OCI-LY7 (cell line): ENCODE data around the gene BTN1A1. TPM values are rescaled to one million over a fixed set of nuclear protein-coding genes. Genes with fewer than 3 reads are reported as not detected.

Experiments
- BruUV-seq: library from RNA; stranded (reverse); fragments of 400-500 nt; replicated peaks from 2 replicates; lab custom pipeline; 2021; lab: Mats Ljungman, UMichigan
- CTCF ChIA-PET: fragments of 300-600 bp; sonication (Branson Sonifier 250); formaldehyde crosslinking; loops from one replicate; lab custom pipeline; 2022; ENCODE audit warnings: antibody characterized with exemption; ENCODE audit not compliant: unreplicated experiment; lab: Charles Lee
- POLR2A ChIA-PET: fragments of 300-600 bp; sonication (Branson Sonifier 250); formaldehyde crosslinking; loops from one replicate; lab custom pipeline; 2022; ENCODE audit warnings: antibody characterized with exemption; lab: Charles Lee
- DNase-seq: peaks from one replicate; pipeline ENCODE4 v3.0.0-alpha.2; 2015; ENCODE audit warnings: low spot score
- H2AFZ ChIP-seq: fragments of 200-600 bp; sonication (generic), shearing (Covaris generic); 2 replicates; pipeline ENCODE4 v1.6.1; 2014; ENCODE audit warnings: mild to moderate bottlenecking, antibody characterized with exemption, low read length, moderate library complexity
- H3K27ac ChIP-seq: fragments of 200-600 bp; sonication (generic); 2 replicates; pipeline ENCODE4 v1.5.1; 2014; ENCODE audit warnings: mixed run types, low read depth, mild to moderate bottlenecking, moderate library complexity, low read length, inconsistent platforms; ENCODE audit not compliant: poor library complexity, severe bottlenecking
- H3K36me3 ChIP-seq: fragments of 200-600 bp; sonication (generic); 2 replicates; pipeline ENCODE4 v1.6.1; 2014; ENCODE audit warnings: mild to moderate bottlenecking, antibody characterized with exemption, low read length, moderate library complexity, mixed read lengths; ENCODE audit not compliant: insufficient read depth
- H3K4me1 ChIP-seq: fragments of 200-600 bp; sonication (generic); 2 replicates; pipeline ENCODE4 v1.5.1; 2014; ENCODE audit warnings: mild to moderate bottlenecking, low read length; ENCODE audit not compliant: insufficient read depth, poor library complexity, severe bottlenecking
- H3K4me2 ChIP-seq: fragments of 200-600 bp; sonication (generic); 2 replicates; pipeline ENCODE4 v1.6.1; 2014; ENCODE audit warnings: mild to moderate bottlenecking, low read length
- H3K4me3 ChIP-seq: fragments of 200-600 bp; sonication (generic); 2 replicates; pipeline ENCODE4 v1.5.1; 2014; ENCODE audit warnings: mild to moderate bottlenecking, low read depth, low read length; ENCODE audit not compliant: poor library complexity, severe bottlenecking
- H3K79me2 ChIP-seq: fragments of 200-600 bp; sonication (generic); 2 replicates; pipeline ENCODE4 v1.6.1; 2016; ENCODE audit warnings: low read depth, mild to moderate bottlenecking, low read length, moderate library complexity, mixed read lengths; ENCODE audit not compliant: insufficient read depth
- H3K9me2 ChIP-seq: fragments of 200-600 bp; sonication (generic); 2 replicates; pipeline ENCODE4 v1.6.1; 2016; ENCODE audit warnings: mild to moderate bottlenecking, low read length, mixed read lengths; ENCODE audit not compliant: insufficient read depth
- H3K9me3 ChIP-seq: fragments of 200-600 bp; sonication (generic); 2 replicates; pipeline ENCODE4 v1.6.1; 2014; ENCODE audit warnings: mild to moderate bottlenecking, mixed run types, low read length, mixed read lengths
- H4K20me1 ChIP-seq: fragments of 200-600 bp; sonication (generic); 2 replicates; pipeline ENCODE4 v1.6.1; 2014; ENCODE audit warnings: mild to moderate bottlenecking, antibody characterized with exemption, low read length, moderate library complexity, mixed read lengths; ENCODE audit not compliant: insufficient read depth
- CTCF ChIP-seq: fragments of 200-600 bp; sonication (generic); conservative IDR thresholded peaks from 2 replicates; pipeline ENCODE4 v1.5.1; 2014; ENCODE audit warnings: mild to moderate bottlenecking, antibody characterized with exemption, low read length, moderate library complexity, mixed read lengths
- EZH2phosphoT487 ChIP-seq: fragments of 200-600 bp; sonication (generic); IDR thresholded peaks from 2 replicates; pipeline ENCODE4 v1.6.1; 2018; ENCODE audit warnings: low read depth, borderline replicate concordance, mild to moderate bottlenecking, mixed run types, antibody characterized with exemption, low read length, moderate library complexity, mixed read lengths
- intact Hi-C: fragments of 100-400 bp; cut with micrococcal nuclease; formaldehyde crosslinking; loops from one replicate; pipeline ENCODE4 v1.10.0; 2022; ENCODE audit not compliant: unreplicated experiment
- total RNA-seq, 2 experiments: library from RNA; depleted of rRNA in 1 of 2; stranded (reverse); fragments of >200 nt in 1 of 2; shearing (Covaris generic) in 1 of 2; gene quantifications; 2 replicates each; pipeline ENCODE4 v1.2.3, GENCODE V29; 2014 to 2022

The BTN1A1 gene
- total RNA-seq, 2 experiments from 2014 or later, result 0.25 to 1.0 TPM

- intact Hi-C loops, result loop anchor here (2.0 kb wide), 1 partner anchor 35 kb away; no protein-coding TSS in a partner anchor
- Histone ChIP-seq H3K27ac (peak overlapping the region; percentile 98), H3K79me2 (no peaks in the 10 kb centered on the region), H4K20me1 (no peaks in the 10 kb centered on the region), H3K4me1 (peaks cover 64% of the 10 kb centered on the region), H3K4me2 (peak overlapping the region; percentile 88), H3K9me2 (no peaks in the 10 kb centered on the region), H3K36me3 (no peaks in the 10 kb centered on the region), H2AFZ (peak overlapping the region; percentile 57; the same call in 1 of the 2 replicates), H3K4me3 (peak overlapping the region; percentile 53), H3K9me3 (peaks cover 4% of the 10 kb centered on the region; the same call in 1 of the 2 replicates)
- CTCF ChIA-PET, result interaction anchor here (1.0 to 1.1 kb wide), 2 partner anchors 17 to 18 kb away, joined by 3 to 4 read pairs; no protein-coding TSS in a partner anchor
- POLR2A ChIA-PET, result interaction anchor here (0.7 to 5.0 kb wide), 12 partner anchors 10 to 343 kb away, joined by 3 to 32 read pairs (median 13); partner anchors contain the start of gene HMGN4
- TF ChIP-seq CTCF (no peak), EZH2phosphoT487 (no peak)
- no TSS peak for BruUV-seq
- peak; percentile 92 for DNase-seq
Observed at GRCh38 chr6:26502165-26502564, 2.1 kb downstream of the BTN1A1 start.

- Histone ChIP-seq H3K4me3 (peak overlapping the region; percentile 53), H3K79me2 (no peaks in the 10 kb centered on the region), H3K9me2 (no peaks in the 10 kb centered on the region), H3K27ac (peak overlapping the region; percentile 98), H3K9me3 (peaks cover 4% of the 10 kb centered on the region; the same call in 1 of the 2 replicates), H2AFZ (peak overlapping the region; percentile 57; the same call in 1 of the 2 replicates), H3K4me1 (peaks cover 60% of the 10 kb centered on the region), H3K36me3 (no peaks in the 10 kb centered on the region), H4K20me1 (no peaks in the 10 kb centered on the region), H3K4me2 (peak overlapping the region; percentile 88)
- POLR2A ChIA-PET, result interaction anchor here (0.7 to 5.0 kb wide), 12 partner anchors 10 to 344 kb away, joined by 3 to 32 read pairs (median 18); partner anchors contain the start of gene HMGN4
- CTCF ChIA-PET, result interaction anchor here (1.0 to 1.1 kb wide), 2 partner anchors 17 to 18 kb away, joined by 3 to 4 read pairs; no protein-coding TSS in a partner anchor
- no peak for TF ChIP-seq CTCF
- no peak for TF ChIP-seq EZH2phosphoT487
- intact Hi-C loops, result loop anchor here (2.0 kb wide), 1 partner anchor 34 kb away; no protein-coding TSS in a partner anchor
- DNase-seq, result no peak
- BruUV-seq, result TSS peak; percentile 84
Observed at GRCh38 chr6:26502626-26503025, 2.5 kb downstream of the BTN1A1 start.

- no TSS peak for BruUV-seq
- intact Hi-C loops, result no loop called here
Observed at GRCh38 chr6:26507658-26508057, 7.6 kb downstream of the BTN1A1 start.

More at GRCh38 chr6:26507658-26508057, 7.6 kb downstream of the BTN1A1 start:
- CTCF ChIA-PET, result no interaction called here
- H3K4me3 ChIP-seq, result no peak overlapping the region
- no peak overlapping the region for H3K4me2 ChIP-seq
- H4K20me1 ChIP-seq, result no peaks in the 10 kb centered on the region
- no peaks in the 10 kb centered on the region for H3K9me3 ChIP-seq
- DNase-seq, result no peak
- H3K4me1 ChIP-seq, result peaks cover 21% of the 10 kb centered on the region
- no peak overlapping the region for H2AFZ ChIP-seq
- no peaks in the 10 kb centered on the region for H3K36me3 ChIP-seq
- H3K9me2 ChIP-seq, result no peaks in the 10 kb centered on the region
- no peak overlapping the region for H3K27ac ChIP-seq
- H3K79me2 ChIP-seq, result no peaks in the 10 kb centered on the region
- TF ChIP-seq EZH2phosphoT487, result no peak
- TF ChIP-seq CTCF, result no peak
- POLR2A ChIA-PET, result no interaction called here
